GM12878 (cell line): Measurements from ENCODE around the gene METTL16. TPM values are rescaled to one million over a fixed set of nuclear protein-coding genes. Genes with fewer than 3 reads are reported as not detected.
A peak's percentile ranks its signal among the peaks of the same experiment; 100 is the strongest.

ENCODE experiments used
- ATAC-seq: fragments of 200-7000 bp; cut with Tn5 transposase; 3 replicates; pipeline ENCODE4 v1.9.1; 2020; ENCODE audit warnings: mild to moderate bottlenecking, moderate library complexity
- BruUV-seq: library from RNA; stranded (reverse); fragments of 400-500 nt; replicated peaks from 2 replicates; lab custom pipeline; 2021; lab: Mats Ljungman, UMichigan
- CTCF ChIA-PET: fragments of 300-600 bp; sonication (Branson Sonifier 250); formaldehyde crosslinking; extraction: SDS; loops from one replicate; lab custom pipeline; 2021; ENCODE audit warnings: inconsistent platforms; lab: Yijun Ruan, JAX
- POLR2A ChIA-PET: fragments of 350-600 bp; formaldehyde crosslinking; extraction: SDS; loops from one replicate; lab custom pipeline; 2021; ENCODE audit warnings: inconsistent platforms; lab: Charles Lee
- RAD21 ChIA-PET: fragments of 300-600 bp; sonication (Branson Sonifier 250); formaldehyde crosslinking; loops from one replicate; lab custom pipeline; 2023; ENCODE audit warnings: antibody characterized with exemption; ENCODE audit not compliant: unreplicated experiment; lab: Charles Lee
- SMC1A ChIA-PET: fragments of 300-600 bp; sonication (Branson Sonifier 250); formaldehyde crosslinking; loops from one replicate; lab custom pipeline; 2023; ENCODE audit not compliant: unreplicated experiment, uncharacterized antibody; lab: Charles Lee
- DNase-seq: peaks from one replicate; pipeline ENCODE4 v3.0.0-alpha.2; 2011; ENCODE audit warnings: low read depth, low spot score
- FAIRE-seq: peaks from 3 replicates; lab custom pipeline; 2011; peaks lifted over from hg19 to GRCh38; lab: Jason Lieb, UNC
- H2AFZ ChIP-seq: 2 replicates; pipeline ENCODE4 v1.6.0; 2011; ENCODE audit warnings: low read depth, low read length, control low read depth; ENCODE audit not compliant: control insufficient read depth
- H3K27ac ChIP-seq: 2 replicates; pipeline ENCODE4 v1.5.1; 2011; ENCODE audit warnings: control low read depth; ENCODE audit not compliant: control insufficient read depth, insufficient read depth
- H3K27me3 ChIP-seq, 2 experiments: replicated peaks in 1 of 2; 2 replicates each; pipeline versions ENCODE4 v1.6.0 to v1.6.1; 2011; ENCODE audit warnings: low read length in 1 of 2; ENCODE audit not compliant: control insufficient read depth in 2 of 2, insufficient read depth in 2 of 2
- H3K36me3 ChIP-seq, 2 experiments: 2 replicates each; pipeline ENCODE4 v1.5.1; 2011; ENCODE audit warnings: low read length in 1 of 2; ENCODE audit not compliant: control insufficient read depth in 2 of 2, insufficient read depth in 2 of 2
- H3K4me1 ChIP-seq: 2 replicates; pipeline ENCODE4 v1.6.1; 2011; ENCODE audit warnings: mild to moderate bottlenecking, low read length, moderate library complexity, mixed read lengths; ENCODE audit not compliant: control insufficient read depth, insufficient read depth
- H3K4me2 ChIP-seq: 2 replicates; pipeline ENCODE4 v1.6.0; 2011; ENCODE audit warnings: control low read depth; ENCODE audit not compliant: control insufficient read depth, insufficient read depth
- H3K4me3 ChIP-seq: fragments of 200-600 bp; sonication (generic); 2 replicates; pipeline ENCODE4 v1.5.1; 2016
- H3K79me2 ChIP-seq: 2 replicates; pipeline ENCODE4 v1.6.0; 2011; ENCODE audit warnings: low read length; ENCODE audit not compliant: control insufficient read depth, insufficient read depth
- H3K9ac ChIP-seq: 2 replicates; pipeline ENCODE4 v1.8.0; 2011; ENCODE audit warnings: low read length, control low read depth, mixed read lengths; ENCODE audit not compliant: control insufficient read depth, insufficient read depth
- H3K9me3 ChIP-seq: replicated peaks from 3 replicates; pipeline ENCODE4 v1.5.1; 2011; ENCODE audit warnings: mild to moderate bottlenecking, low read length; ENCODE audit not compliant: control insufficient read depth, insufficient read depth
- H4K20me1 ChIP-seq: 2 replicates; pipeline ENCODE4 v1.6.0; 2011; ENCODE audit not compliant: control insufficient read depth, insufficient read depth
- EP300 ChIP-seq, 2 experiments: fragments of 150-350 bp in 1 of 2; IDR thresholded peaks; 2 replicates each; pipeline ENCODE4 v1.6.1; 2011 to 2012; ENCODE audit warnings: low read depth in 2 of 2, low read length in 2 of 2, borderline replicate concordance in 1 of 2, improper control_type of control experiment in 1 of 2, inconsistent platforms in 1 of 2; ENCODE audit not compliant: control insufficient read depth in 1 of 2
- ESRRA ChIP-seq: IDR thresholded peaks from 2 replicates; pipeline ENCODE4 v1.6.1; 2012; ENCODE audit warnings: mild to moderate bottlenecking, low read length, improper control_type of control experiment
- MEF2A ChIP-seq: IDR thresholded peaks from 2 replicates; pipeline ENCODE4 v1.6.1; 2011; ENCODE audit warnings: low read depth, mild to moderate bottlenecking, low read length, moderate library complexity; ENCODE audit not compliant: insufficient read depth
- MTA2 ChIP-seq: fragments of 450-650 bp; IDR thresholded peaks from 2 replicates; pipeline ENCODE4 v1.6.1; 2016; ENCODE audit warnings: low read depth, mild to moderate bottlenecking, moderate library complexity
- MYC ChIP-seq: IDR thresholded peaks from 2 replicates; pipeline ENCODE4 v1.6.1; 2011; ENCODE audit warnings: mild to moderate bottlenecking, low read length, moderate library complexity, inconsistent platforms; ENCODE audit not compliant: insufficient read depth, insufficient replicate concordance, insufficient read length, severe bottlenecking
- RAD51 ChIP-seq: fragments of 450-650 bp; IDR thresholded peaks from 2 replicates; pipeline ENCODE4 v1.6.1; 2016; ENCODE audit warnings: moderate library complexity, mild to moderate bottlenecking, inconsistent platforms
- TBL1XR1 ChIP-seq: IDR thresholded peaks from 2 replicates; pipeline ENCODE4 v1.6.1; 2012; ENCODE audit warnings: low read depth, low read length, improper control_type of control experiment
- TCF7 ChIP-seq: IDR thresholded peaks from 2 replicates; pipeline ENCODE4 v1.6.1; 2014; ENCODE audit warnings: antibody characterized with exemption, borderline replicate concordance
- WGBS: methylation state at CpG from one replicate; pipeline ENCODE4 v1.1.6; 2016; ENCODE audit warnings: low lambda C conversion rate; ENCODE audit not compliant: insufficient replicate concordance, insufficient coverage; ENCODE audit errors: missing lambda C conversion rate; 5-methylcytosine and 5-hydroxymethylcytosine counted together
- in situ Hi-C: fragments of 300-500 bp; cut with MboI; formaldehyde crosslinking; loops from 9 replicates; pipeline ENCODE4 v1.14.3; 2018; ENCODE audit warnings: mixed read lengths
- intact Hi-C: fragments of 100-400 bp; cut with micrococcal nuclease; formaldehyde crosslinking; loops from one replicate; pipeline ENCODE4 v1.14.2; 2022; ENCODE audit not compliant: unreplicated experiment
- polyA plus RNA-seq, 11 experiments: library from polyadenylated mRNA; depleted of rRNA in 4 of 11; unstranded in 6 of 11; stranded (reverse) in 5 of 11; fragments of >200 nt; fragmentation: Nextera tagmentation in 4 of 11; fragmentation: Illumina TruSeq in 1 of 11; extraction: Ambion mirVana in 4 of 11; extraction: Trizol in 1 of 11; gene quantifications; 1 replicate in 1 of 11; 2 replicates in 10 of 11; pipeline versions ENCODE4 v1.2.1 to v1.2.3, GENCODE V29; 2011 to 2016; ENCODE audit warnings: inconsistent platforms in 2 of 11, missing spikeins in 2 of 11, low read depth in 1 of 11
- total RNA-seq, 4 experiments: library from RNA; depleted of rRNA in 3 of 4; stranded (reverse); fragments of >200 nt in 3 of 4; fragmentation: Illumina TruSeq in 1 of 4; extraction: Trizol in 1 of 4; gene quantifications; 2 replicates each; pipeline versions ENCODE4 v1.2.1 to v1.2.3, GENCODE V29; 2013 to 2021
- TF ChIP-seq, protein P1 (sequence below): fragments of 450-650 bp; IDR thresholded peaks from 2 replicates; pipeline ENCODE4 v1.6.1; 2016; ENCODE audit warnings: mild to moderate bottlenecking

METTL16 gene
- total and polyA plus RNA-seq, 10 of the 15 experiments (the other 5 are each of a cell fraction or from before 2014, with no cell fraction given), result 15.6 to 34.3 (median 23.7) TPM

DNA sequence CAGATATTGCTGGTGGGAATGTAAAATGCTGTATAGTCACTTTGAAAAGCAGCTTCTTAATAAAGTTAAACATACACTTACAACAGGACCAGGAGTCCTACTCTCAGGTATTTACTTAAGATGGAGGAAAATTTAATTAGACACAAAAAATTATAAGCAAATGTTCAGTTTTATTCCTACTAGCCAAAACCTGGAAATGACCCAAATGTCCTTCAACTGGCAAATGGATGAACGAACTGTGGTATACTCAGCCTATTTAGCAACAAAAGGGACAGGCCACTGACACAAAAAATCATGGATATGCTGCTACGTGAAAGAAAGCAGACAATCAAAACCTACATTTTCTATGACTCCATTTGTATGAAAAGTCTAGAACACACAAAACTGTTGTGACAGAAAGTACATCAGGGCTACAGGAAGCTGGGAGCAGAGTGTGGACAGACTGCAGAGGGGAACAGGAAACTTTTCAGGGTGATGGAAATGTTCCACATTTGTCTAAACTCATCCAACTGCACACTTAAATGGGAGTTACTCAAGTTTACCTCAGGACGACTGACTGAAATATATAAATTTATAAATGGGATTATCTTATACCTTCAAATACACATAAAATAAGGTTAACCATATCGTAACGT is 61.6 kb downstream of the METTL16 start:
- H3K27me3 ChIP-seq, result no peaks in the 10 kb centered on the region
- no peaks in the 10 kb centered on the region for H4K20me1 ChIP-seq
- H3K36me3 ChIP-seq, result peaks cover 0 to 4% of the 10 kb centered on the region in 2 experiments; a peak in 2 of 4 replicates
- in situ Hi-C loops, result no loop called here
- ATAC-seq, result no peak
- ChIA-PET SMC1A (interaction anchor here (0.7 to 2.7 kb wide), 4 partner anchors 14 to 67 kb away, joined by 3 to 9 read pairs (median 3); no protein-coding TSS in a partner anchor), CTCF (interaction anchor here (1.0 to 1.3 kb wide), 3 partner anchors 34 to 96 kb away, joined by 3 to 4 read pairs (median 3); no protein-coding TSS in a partner anchor), RAD21 (interaction anchor here (1.0 to 1.2 kb wide), 2 partner anchors 40 to 68 kb away, joined by 3 to 4 read pairs; no protein-coding TSS in a partner anchor), POLR2A (no interaction called here)
- WGBS, result 98% methylated on average over 5 of the region's 5 CpGs
- H3K4me3 ChIP-seq, result no peak overlapping the region
- H3K4me1 ChIP-seq, result peaks cover 12% of the 10 kb centered on the region
- DNase-seq, result no peak
- no peak overlapping the region for H3K27ac ChIP-seq
- intact Hi-C loops, result no loop called here
- H3K4me2 ChIP-seq, result no peak overlapping the region
- no peak for FAIRE-seq
- no TSS peak for BruUV-seq
- no peak overlapping the region for H3K9ac ChIP-seq
- H2AFZ ChIP-seq, result no peak overlapping the region
- no peaks in the 10 kb centered on the region; the same call in 2 of the 3 replicates for H3K9me3 ChIP-seq
- no peaks in the 10 kb centered on the region for H3K79me2 ChIP-seq
- TF ChIP-seq RAD51, result no peak

DNA sequence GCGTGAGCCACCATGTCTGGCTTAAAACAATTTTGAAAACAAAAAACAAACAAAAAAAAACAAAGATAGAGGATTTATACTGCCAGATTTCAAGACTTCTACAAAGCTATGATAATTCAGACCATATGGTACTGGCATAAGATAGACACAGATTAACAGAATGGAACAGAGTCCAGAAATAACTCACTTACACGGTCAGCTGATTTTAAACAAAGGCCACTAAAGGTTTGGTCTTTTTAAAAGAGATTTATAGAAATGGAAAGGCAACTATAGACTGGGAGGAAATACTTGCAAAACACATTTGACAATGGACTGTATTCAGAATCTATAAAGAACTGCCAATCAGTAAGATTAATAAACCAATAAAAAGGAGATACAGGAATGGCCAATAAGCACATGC is 62.2 kb downstream of the METTL16 start:
- ChIA-PET POLR2A (no interaction called here), RAD21 (no interaction called here), SMC1A (interaction anchor here (0.7 to 1.0 kb wide), 4 partner anchors 8 to 61 kb away, joined by 3 to 4 read pairs (median 3); no protein-coding TSS in a partner anchor), CTCF (interaction anchor here (0.7 to 1.3 kb wide), 4 partner anchors 34 to 96 kb away, joined by 3 to 5 read pairs (median 4); no protein-coding TSS in a partner anchor)
- H3K9me3 ChIP-seq, result no peaks in the 10 kb centered on the region; the same call in 2 of the 3 replicates
- FAIRE-seq (no peak), ATAC-seq (peak; percentile 60), DNase-seq (no peak)
- no TSS peak for BruUV-seq
- no peak overlapping the region; the same call in 1 of the 2 replicates for H3K27ac ChIP-seq
- intact Hi-C loops, result no loop called here
- no peaks in the 10 kb centered on the region for H3K79me2 ChIP-seq
- H2AFZ ChIP-seq, result no peak overlapping the region
- 0 out of 4 replicates have a peak, but pooled peaks of 1 of the 2 experiments have one; percentile 20 for TF ChIP-seq EP300 (IDR thresholded peaks at IDR 0.05; ENCODE audit: borderline replicate concordance in 1 of 2, control insufficient read depth in 1 of 2, low read depth in 2 of 2, low read length in 2 of 2)
- no peak for TF ChIP-seq MYC
- 0 out of 2 replicates have a peak, but pooled peaks have one; percentile 26 for TF ChIP-seq MEF2A
- TF ChIP-seq TCF7, result no peak
- TF ChIP-seq, protein P1, sequence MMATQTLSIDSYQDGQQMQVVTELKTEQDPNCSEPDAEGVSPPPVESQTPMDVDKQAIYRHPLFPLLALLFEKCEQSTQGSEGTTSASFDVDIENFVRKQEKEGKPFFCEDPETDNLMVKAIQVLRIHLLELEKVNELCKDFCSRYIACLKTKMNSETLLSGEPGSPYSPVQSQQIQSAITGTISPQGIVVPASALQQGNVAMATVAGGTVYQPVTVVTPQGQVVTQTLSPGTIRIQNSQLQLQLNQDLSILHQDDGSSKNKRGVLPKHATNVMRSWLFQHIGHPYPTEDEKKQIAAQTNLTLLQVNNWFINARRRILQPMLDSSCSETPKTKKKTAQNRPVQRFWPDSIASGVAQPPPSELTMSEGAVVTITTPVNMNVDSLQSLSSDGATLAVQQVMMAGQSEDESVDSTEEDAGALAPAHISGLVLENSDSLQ, result 0 out of 2 replicates have a peak, but pooled peaks have one; percentile 15
- no peak for TF ChIP-seq ESRRA
- peak; percentile 11; the same call in 1 of the 2 replicates for TF ChIP-seq MTA2
- TF ChIP-seq TBL1XR1, result no peak
- in situ Hi-C loops, result no loop called here
- no peaks in the 10 kb centered on the region for H3K27me3 ChIP-seq
- no peak overlapping the region for H3K4me2 ChIP-seq
- H3K4me1 ChIP-seq, result peaks cover 12% of the 10 kb centered on the region
- H3K36me3 ChIP-seq, result peaks cover 0 to 4% of the 10 kb centered on the region in 2 experiments; a peak in 2 of 4 replicates
- no peaks in the 10 kb centered on the region for H4K20me1 ChIP-seq
- H3K9ac ChIP-seq, result no peak overlapping the region
- H3K4me3 ChIP-seq, result no peak overlapping the region
- WGBS, result 92% methylated on average over 2 of the region's 2 CpGs
